Measurements from ENCODE around the gene DNAJB5.
A peak's percentile ranks its signal among the peaks of the same experiment; 100 is the strongest.

Gene DNAJB5

DNA sequence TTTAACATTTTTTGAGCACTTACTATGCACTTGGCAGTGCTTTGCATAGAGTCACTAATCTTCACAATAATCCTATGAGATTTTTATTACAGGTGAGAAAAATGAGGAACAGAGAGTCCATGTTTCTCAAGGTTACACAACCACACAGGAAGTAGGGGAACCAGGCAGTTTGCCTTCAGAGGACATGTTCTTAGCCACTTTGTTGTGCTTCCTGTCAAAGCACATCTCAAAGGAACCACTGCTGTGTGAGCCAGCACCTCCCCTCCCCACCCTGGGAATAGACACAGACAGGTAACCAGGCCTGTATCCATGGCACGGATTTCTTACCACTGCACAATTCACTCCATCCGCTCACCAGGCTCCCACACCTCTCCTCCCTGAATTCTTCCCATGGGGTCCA lies 6.3 kb upstream of the DNAJB5 start:
- TF ChIP-seq PAX5 (IDR thresholded peaks at IDR 0.05; ENCODE audit: insufficient read depth, low read length, severe bottlenecking) (no peak), POU2F2 (IDR thresholded peaks at IDR 0.05; ENCODE audit: low read depth, low read length) (no peak), TAF1 (IDR thresholded peaks at IDR 0.05; ENCODE audit: low read depth, low read length) (no peak), SPI1 (IDR thresholded peaks at IDR 0.05; ENCODE audit: low read depth, low read length) (peak; percentile 93), POLR2A (IDR thresholded peaks at IDR 0.05; ENCODE audit: low read depth, low read length) (no peak), POLR2AphosphoS5 (IDR thresholded peaks at IDR 0.05; ENCODE audit: low read depth, low read length) (no peak)
- DNase-seq (ENCODE audit: insufficient read length, low spot score), result no peak
- peak; percentile 93 for FAIRE-seq

DNA sequence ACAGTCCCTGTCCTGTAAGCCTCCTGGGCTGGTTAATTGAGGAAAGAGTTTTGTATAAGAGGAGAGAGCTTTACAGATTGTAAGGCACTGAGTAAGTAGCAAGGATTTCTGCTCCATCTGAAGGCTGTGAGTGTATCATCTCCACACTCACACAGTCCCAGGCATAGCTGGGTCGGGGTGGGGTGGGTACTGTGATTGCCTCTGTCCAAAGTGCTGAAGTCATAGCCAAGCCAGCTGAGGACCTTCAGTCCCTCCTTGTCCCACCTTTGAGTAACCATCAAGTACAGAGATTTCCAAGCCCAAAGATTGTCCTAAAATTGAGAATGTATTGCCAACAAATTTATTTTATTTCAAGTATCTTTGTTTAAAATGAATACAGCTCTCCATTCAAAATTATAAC lies 5.5 kb upstream of the DNAJB5 start:
- FAIRE-seq (no peak), DNase-seq (ENCODE audit: insufficient read length, low spot score) (no peak)
- TF ChIP-seq TAF1 (IDR thresholded peaks at IDR 0.05; ENCODE audit: low read depth, low read length) (no peak), PAX5 (IDR thresholded peaks at IDR 0.05; ENCODE audit: insufficient read depth, low read length, severe bottlenecking) (no peak), SPI1 (IDR thresholded peaks at IDR 0.05; ENCODE audit: low read depth, low read length) (no peak), POLR2AphosphoS5 (IDR thresholded peaks at IDR 0.05; ENCODE audit: low read depth, low read length) (no peak), POU2F2 (IDR thresholded peaks at IDR 0.05; ENCODE audit: low read depth, low read length) (no peak)

DNA sequence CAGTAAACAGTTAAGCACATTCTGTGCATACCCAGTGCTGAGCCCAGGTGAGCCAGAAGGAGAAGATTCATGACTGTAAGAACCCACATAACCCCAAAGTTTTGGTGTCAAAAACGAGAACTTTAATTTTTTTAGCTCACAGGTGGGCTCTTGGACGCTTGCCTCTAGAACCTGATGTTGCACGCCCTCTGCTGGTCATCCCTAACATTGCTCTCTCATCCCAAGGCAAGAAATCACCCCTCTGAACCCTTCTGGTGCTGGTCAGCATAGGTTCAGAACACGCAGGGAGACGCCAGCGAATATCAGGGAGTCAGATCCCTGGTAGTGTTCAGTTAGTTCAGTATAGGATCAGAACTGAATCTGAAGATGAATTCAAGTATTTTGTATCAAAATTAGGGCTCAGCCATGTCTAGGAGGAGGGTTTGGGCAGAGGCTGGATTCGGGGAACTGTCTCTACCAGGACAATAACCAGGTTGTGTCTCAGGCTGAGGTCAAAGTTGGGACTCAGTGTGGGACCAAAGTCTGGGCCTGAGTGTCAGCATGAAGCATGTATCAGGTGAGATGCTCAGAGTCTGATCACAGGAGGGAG lies 4.1 kb upstream of the DNAJB5 start:
- TF ChIP-seq SPI1 (IDR thresholded peaks at IDR 0.05; ENCODE audit: low read depth, low read length) (no peak), TAF1 (IDR thresholded peaks at IDR 0.05; ENCODE audit: low read depth, low read length) (no peak), POLR2A (IDR thresholded peaks at IDR 0.05; ENCODE audit: low read depth, low read length) (no peak), POU2F2 (IDR thresholded peaks at IDR 0.05; ENCODE audit: low read depth, low read length) (no peak), POLR2AphosphoS5 (IDR thresholded peaks at IDR 0.05; ENCODE audit: low read depth, low read length) (no peak), PAX5 (IDR thresholded peaks at IDR 0.05; ENCODE audit: insufficient read depth, low read length, severe bottlenecking) (no peak)
- FAIRE-seq, result peak; percentile 81
- DNase-seq (ENCODE audit: insufficient read length, low spot score), result no peak

DNA sequence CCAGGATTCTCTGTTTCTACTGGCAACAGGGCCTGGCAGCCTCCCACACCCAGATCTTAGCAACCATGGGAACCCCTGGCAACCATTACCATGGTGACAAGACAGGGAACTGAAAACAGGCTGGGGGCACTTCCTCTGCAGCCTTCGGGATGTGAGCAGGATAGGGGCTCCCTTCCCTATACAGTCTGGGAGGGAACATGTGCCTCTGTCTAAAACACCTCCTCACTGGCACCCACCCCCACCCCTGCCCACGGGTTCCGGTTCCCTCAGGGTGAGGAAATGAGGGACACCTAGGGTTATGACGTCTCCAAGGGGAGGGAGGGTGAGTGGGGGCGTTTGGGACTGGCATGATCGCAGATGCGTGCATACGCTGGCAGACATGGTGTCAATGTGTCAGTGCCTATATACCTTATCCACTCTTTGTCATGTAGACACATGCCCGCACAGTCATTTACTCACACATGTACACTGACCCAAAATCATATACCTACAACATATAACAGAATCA lies 3.0 kb upstream of the DNAJB5 start:
- DNase-seq (ENCODE audit: insufficient read length, low spot score), result no peak
- no peak for FAIRE-seq
- TF ChIP-seq POLR2AphosphoS5 (IDR thresholded peaks at IDR 0.05; ENCODE audit: low read depth, low read length) (no peak), SPI1 (IDR thresholded peaks at IDR 0.05; ENCODE audit: low read depth, low read length) (peak; percentile 94)

DNA sequence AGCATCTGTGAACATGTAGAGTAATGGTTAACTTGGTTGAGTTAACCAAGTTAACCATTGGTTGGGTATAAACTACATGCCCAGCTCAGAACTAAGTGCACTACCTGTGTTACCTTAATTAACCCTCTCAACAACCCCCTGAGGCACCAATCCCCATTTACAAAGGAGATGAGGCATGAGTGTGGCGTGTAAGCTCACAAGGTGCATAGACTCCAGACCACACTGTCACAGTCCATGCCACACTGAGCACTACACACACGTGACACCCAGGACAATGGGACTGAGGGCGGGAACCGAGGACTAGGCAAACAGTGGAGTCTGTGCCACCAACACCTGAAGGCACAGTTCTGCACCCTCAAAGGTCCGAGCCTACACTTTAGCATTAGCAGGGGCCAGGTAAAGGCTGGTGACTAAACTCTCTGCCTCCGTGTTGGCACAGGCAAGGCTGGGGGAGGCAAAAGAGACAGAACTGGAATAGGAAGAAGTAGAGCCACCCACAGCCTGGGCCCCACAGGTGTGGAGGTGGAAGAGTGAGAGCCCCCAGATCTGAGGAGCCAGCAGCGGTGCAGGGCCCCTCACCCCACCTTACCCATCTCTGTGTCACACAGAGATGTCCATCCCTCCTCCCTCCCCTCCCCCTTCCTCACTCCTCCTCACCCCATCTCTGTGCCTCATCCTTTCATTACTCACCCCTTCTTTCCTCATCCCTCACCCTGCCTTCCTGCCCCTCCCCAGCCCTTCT lies 2.2 kb upstream of the DNAJB5 start:
- no peak for TF ChIP-seq POLR2A (IDR thresholded peaks at IDR 0.05; ENCODE audit: low read depth, low read length)
- no peak for TF ChIP-seq SPI1 (IDR thresholded peaks at IDR 0.05; ENCODE audit: low read depth, low read length)
- TF ChIP-seq POU2F2 (IDR thresholded peaks at IDR 0.05; ENCODE audit: low read depth, low read length), result no peak
- no peak for TF ChIP-seq PAX5 (IDR thresholded peaks at IDR 0.05; ENCODE audit: insufficient read depth, low read length, severe bottlenecking)
- TF ChIP-seq POLR2AphosphoS5 (IDR thresholded peaks at IDR 0.05; ENCODE audit: low read depth, low read length), result no peak
- no peak for TF ChIP-seq TAF1 (IDR thresholded peaks at IDR 0.05; ENCODE audit: low read depth, low read length)
- DNase-seq (ENCODE audit: insufficient read length, low spot score) (no peak), FAIRE-seq (no peak)

DNA sequence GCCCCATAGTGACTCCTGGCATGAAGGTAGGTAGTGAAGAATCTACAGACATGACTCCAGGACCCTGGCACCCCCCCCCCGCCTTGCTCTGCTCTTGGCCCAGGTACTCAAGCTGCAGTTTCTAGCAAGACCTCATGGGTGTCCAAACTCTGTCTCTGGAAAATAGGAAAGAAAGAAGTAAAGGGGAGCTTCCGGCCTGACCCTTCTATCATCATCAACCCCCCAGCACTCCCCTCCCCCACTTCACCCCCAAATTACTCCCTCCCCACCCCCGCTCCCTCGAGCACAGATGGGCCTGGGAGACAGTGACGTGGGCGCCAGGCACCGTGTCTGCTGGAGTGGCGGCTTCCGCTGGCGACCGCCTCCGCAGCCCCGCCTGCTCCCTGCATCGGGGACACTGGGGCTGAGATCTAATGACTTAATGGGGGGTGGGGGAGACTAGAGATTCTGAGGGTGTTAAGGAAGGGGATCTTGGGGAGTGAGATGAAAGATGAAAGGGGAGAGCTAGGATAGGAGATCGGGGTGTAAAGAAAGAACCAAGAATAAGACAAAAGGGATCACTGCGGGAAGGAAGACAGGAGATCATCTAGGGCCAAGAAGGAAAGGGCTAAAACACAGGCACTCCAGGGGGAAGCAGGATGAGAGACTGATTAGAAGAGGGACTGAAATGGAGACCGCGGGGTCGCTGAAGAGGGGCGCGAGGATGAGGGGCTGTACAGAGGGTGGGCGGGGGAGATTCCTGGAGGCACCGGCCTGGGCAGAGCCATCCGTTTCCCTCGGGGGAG lies 1.1 kb upstream of the DNAJB5 start:
- no peak for DNase-seq (ENCODE audit: insufficient read length, low spot score)
- peak; percentile 72 for FAIRE-seq
- no peak for TF ChIP-seq POU2F2 (IDR thresholded peaks at IDR 0.05; ENCODE audit: low read depth, low read length)

DNA sequence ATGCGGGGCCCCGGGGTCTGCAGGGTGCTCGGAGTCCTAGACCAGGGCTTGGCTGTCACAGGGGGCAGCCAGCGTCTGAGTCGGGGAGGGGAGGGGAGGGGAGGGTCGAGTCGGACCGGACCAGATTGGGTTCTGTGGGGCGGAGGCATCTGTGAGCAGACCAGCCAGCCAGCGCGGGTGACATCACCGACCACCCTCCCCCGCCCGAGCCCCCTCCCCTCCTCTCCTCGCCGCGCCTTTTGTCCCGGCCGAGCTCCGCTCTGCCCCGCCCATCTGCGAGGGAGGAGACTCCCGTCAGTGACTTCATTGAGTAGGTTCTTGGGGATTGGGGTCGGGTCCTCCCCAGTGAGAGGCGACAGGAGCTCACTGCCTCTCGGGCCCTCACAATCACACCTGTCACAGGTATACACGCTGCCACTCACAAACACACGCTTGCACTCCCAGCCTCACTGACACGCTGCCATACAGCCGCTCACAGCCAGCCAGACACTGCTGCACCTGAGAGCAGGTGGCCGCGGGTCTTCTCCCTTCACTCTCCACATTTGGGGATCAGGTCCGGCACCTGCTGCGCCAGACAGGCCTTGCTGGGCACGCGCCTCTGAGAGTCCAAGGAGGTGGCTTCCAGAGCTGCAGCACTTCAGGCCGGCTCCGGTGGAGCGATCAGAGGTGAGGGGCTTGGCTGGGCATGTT lies 546 bp downstream of the DNAJB5 start:
- DNase-seq (ENCODE audit: insufficient read length, low spot score), result no peak
- TF ChIP-seq PAX5 (IDR thresholded peaks at IDR 0.05; ENCODE audit: insufficient read depth, low read length, severe bottlenecking) (no peak), POU2F2 (IDR thresholded peaks at IDR 0.05; ENCODE audit: low read depth, low read length) (no peak), POLR2A (IDR thresholded peaks at IDR 0.05; ENCODE audit: low read depth, low read length) (no peak), SPI1 (IDR thresholded peaks at IDR 0.05; ENCODE audit: low read depth, low read length) (no peak), POLR2AphosphoS5 (IDR thresholded peaks at IDR 0.05; ENCODE audit: low read depth, low read length) (no peak), TAF1 (IDR thresholded peaks at IDR 0.05; ENCODE audit: low read depth, low read length) (no peak)
- no peak for FAIRE-seq

DNA sequence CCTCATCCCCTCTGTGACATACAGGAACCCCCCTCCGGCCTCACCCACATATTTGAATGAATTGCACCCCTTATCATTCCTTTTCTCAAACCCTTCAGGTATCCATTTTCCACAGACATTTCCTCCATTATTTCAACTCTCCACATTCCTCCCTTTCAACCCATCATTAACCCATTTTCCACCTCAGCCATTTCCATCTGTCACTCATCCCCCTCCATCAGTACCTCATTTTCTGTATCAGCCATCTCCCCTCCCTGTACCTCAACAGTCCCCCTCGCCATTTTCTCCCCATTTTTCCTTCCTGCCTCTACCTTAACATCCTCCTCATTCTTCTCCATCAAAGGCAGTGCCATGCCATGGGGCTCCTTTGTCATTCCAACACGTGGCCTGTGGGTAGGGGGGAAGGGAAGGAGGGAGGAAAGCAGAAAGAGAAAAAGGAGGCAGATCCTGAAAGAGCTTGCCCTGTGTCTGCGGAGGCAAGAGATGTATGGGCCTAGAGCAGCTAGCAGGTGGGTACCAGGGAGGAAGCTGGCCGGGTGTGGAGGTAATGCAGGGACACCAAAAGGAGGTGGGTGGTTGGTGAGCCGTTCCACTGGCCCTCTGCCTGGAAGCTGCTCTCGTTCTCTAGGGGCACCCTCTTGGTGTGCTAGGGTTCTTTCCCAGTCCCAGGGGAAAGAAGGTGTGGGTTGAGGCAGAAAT lies 1.5 kb downstream of the DNAJB5 start:
- DNase-seq (ENCODE audit: insufficient read length, low spot score) (no peak), FAIRE-seq (no peak)
- no peak for TF ChIP-seq TAF1 (IDR thresholded peaks at IDR 0.05; ENCODE audit: low read depth, low read length)
- no peak for TF ChIP-seq POU2F2 (IDR thresholded peaks at IDR 0.05; ENCODE audit: low read depth, low read length)
- TF ChIP-seq POLR2A (IDR thresholded peaks at IDR 0.05; ENCODE audit: low read depth, low read length), result no peak
- TF ChIP-seq POLR2AphosphoS5 (IDR thresholded peaks at IDR 0.05; ENCODE audit: low read depth, low read length), result no peak
- no peak for TF ChIP-seq SPI1 (IDR thresholded peaks at IDR 0.05; ENCODE audit: low read depth, low read length)
- TF ChIP-seq PAX5 (IDR thresholded peaks at IDR 0.05; ENCODE audit: insufficient read depth, low read length, severe bottlenecking), result no peak

Measured in GM12891 (cell line).